GM21717 (cell line): ENCODE measurements around the gene ASB1.
"Not testable (repeated sequence)": the region's sequence is repeated elsewhere in the genome, so short reads cannot be mapped to it uniquely, and the experiment has no call there.

Source experiments
- ATAC-seq: cut with Tn5 transposase; IDR thresholded peaks from one replicate; pipeline ENCODE4 v1.9.1; 2021; ENCODE audit warnings: mild to moderate bottlenecking, moderate library complexity; ENCODE audit not compliant: unreplicated experiment

The ASB1 gene

DNA sequence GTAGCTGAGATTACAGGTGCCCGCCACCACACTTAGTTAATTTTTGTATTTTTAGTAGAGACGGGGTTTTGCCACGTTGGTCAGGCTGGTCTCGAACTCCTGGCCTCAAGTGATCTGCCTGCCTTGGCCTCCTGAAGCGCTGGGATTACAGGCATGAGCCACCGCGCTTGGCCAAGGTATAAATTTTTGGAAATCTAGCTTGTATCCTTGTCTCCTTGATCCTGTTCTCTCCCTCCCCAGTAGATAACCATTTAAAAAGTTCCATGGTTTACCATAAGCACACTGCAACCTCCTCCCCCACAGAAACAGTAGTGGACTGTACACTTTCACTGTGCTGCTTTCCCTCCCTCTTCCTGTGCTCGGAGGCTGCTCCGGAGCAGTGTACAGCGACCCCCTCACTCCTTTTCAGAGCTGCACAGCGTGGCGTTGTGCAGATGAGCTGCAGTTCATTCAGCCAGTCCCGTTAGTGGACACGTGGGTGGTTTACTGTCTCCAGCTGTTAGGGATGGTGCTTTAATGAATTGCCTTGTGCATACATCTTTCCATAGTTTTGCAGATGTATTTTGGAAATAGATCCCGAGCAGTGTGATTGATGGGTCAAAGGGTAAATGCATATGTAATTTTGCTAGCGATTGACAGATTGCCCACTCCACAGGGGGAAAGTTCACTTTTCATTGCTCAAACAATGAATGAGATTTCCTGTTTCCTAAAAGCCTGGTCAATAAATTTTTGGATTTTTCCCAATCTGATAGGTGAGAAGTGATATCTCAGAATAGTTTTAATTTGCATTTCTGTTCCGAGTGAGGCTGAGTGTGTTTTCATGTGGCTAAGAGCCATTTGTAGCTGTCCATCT, 14.8 kb downstream of the ASB1 start:
- no peak for ATAC-seq

DNA sequence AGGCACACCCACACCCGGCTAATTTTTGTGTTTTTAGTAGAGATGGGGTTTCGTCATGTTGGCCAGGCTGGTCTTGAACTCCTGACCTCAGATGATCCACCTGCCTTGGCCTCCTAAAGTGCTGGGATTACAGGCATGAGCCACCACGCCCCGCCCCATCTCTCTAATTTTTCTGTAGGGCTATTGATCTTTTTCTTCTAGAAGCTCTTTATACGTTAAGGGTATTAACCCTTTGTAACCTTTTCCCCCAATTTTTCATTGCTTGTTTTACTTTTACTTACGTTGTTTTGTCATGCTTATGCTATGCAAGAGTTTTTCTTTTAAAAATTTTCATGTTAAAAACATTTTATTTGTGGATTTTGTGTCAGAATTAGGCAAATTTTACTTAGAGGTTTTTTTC, 15.5 kb downstream of the ASB1 start:
- not testable (repeated sequence) for ATAC-seq

DNA sequence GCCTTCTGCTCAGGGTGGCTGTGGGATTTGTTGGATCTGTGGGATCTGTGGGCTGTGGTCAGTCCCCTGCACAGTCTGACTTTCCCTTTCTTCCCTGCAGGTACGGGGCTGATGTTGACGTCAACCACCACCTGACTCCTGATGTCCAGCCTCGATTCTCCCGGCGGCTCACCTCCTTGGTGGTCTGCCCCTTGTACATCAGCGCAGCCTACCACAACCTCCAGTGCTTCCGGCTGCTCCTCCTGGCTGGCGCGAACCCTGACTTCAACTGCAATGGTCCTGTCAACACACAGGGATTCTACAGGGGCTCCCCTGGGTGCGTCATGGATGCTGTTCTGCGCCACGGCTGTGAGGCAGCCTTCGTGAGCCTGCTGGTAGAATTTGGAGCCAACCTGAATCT, 17.5 kb downstream of the ASB1 start:
- ATAC-seq = no peak

DNA sequence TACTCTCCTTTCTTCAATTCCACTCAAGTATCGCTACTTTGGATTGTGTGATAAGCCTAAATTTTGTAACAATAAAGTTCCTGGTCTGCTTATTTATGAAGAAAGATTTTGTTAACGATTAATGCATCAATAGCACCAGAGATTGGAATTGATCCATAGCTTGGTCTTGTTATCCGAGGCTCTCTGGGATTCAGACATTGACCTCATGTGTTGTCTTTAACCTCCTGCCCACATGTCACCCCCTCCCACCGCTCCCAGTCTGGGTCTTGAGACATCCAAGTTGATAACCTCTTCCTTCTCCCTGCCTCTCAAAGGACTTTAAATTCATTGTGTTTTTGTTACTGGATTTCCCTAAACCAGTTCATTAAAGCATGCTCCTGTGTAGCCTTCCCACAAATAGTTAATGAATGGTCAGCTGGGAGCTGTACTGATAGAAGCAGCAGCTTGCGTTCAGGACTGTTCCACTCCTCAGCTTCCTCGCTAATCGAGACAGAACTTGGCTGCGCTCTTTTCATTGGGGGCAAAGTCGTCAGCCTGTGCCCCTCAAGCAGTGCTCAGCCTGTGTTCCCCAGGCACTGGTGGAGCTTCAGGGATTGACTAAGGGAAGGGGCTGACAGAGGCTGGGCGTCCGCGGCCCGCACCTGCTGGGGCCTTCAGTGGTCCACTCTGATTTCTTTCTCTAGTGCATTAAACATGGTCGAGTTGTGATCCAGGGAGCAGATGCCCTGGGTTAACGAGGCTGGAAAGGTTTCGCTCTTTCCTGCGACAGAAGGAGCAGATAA, 18.9 kb downstream of the ASB1 start:
- ATAC-seq = no peak

DNA sequence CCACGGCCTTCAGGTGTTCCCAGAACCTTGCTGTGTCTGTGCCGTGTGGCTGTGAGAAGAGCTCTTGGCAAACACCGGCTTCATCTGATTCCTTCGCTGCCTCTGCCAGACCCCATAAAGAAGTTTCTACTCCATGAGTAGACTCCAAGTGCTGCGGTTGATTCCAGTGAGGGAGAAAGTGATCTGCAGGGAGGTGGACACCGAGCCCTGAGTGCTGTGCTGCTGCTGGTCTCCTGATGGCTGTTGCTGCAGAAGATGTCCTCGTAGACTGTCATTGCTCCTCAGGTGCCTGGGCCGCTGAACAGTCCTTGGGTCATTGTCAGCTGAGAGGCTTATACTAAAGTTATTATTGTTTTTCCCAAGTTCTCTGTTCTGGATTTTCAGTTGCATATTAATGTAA, 19.6 kb downstream of the ASB1 start:
- no peak for ATAC-seq

DNA sequence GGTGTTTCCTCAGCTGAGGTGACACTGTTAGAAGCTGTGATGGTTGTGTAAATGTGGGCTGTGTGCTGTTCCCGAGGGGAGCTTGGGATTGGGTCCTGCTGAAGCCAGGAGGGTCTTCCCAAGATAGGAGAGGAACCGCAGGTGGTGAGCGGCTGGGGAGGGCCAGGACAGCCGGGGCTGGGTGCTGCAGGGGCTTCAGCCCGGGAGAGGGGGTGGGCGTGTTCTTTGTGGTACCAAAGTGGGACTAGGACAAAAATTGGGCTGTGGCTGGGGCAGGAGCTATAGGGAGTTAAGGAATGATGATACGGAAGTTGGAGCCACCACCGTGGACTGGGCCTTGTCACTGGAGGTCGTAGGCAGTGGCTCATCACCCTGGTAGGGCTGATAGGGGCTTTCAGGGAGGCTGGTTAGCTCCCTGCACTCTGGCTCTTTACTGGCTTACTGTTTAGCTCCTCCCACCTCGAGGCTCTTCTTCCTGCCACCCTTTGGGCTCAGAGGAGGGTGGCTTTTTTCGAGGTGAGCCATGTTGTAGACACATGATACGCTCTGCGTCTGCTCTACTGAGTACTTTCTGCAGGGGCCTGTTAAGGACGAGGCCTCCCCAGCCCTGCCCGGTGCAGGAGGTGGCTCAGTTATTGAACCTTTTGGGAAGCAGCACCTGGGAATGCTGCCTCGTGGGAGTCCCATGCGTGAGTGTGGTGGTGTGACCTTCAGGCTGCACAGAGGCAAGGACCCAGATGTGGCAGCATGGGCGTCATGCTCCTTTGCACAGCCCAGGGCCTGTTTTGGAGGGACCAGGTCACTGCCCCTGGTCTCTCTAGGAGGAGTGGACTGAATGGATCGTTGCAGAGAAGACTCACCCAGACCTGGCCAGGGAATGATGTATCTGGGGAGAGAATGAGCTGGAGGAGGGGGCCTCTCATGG, 21.6 kb downstream of the ASB1 start:
- no peak for ATAC-seq

DNA sequence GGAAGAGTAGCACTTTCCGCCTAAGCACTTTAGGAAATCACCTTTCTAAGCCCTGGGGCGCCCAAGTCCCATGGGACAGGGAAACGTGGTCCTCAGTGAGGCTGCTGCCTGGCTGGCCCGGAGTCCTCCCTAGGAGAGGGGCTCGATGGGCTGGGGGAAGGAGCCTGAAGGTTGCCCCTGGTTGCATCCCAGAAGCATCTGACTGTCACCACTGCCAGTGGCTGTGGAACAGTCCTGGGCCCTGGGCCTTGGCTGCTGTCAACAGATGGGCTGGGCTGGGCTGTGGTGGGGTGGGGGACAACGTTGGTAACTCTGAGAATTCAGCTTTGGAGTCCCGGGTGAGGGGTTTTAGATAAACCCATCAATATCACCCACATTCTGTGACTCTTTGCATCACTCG, 22.5 kb downstream of the ASB1 start:
- ATAC-seq = no peak

DNA sequence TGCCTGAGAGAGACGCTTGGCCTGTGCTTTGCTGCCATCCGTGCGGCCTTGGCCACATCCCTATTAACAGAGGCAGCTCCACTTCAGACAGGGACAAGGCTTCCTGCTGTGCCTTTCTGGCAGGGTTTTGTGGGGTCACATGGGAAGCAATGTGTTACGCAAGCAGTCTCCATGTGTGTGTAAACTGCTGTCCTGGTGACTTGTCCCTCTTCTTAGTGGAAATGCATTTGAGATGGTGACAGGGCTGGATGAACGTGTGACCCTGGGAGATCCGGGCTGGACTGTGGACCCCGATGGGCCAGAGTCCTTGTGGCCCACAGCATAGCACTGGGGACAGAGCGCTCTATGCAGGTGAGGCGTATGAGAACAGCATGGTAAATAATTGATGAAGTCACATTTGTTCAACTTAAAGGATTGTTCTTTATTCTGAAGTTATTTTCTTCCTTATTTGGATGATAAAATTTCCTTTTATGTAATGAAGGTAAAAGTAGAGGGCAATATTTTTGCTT, 23.2 kb downstream of the ASB1 start:
- ATAC-seq = no peak

DNA sequence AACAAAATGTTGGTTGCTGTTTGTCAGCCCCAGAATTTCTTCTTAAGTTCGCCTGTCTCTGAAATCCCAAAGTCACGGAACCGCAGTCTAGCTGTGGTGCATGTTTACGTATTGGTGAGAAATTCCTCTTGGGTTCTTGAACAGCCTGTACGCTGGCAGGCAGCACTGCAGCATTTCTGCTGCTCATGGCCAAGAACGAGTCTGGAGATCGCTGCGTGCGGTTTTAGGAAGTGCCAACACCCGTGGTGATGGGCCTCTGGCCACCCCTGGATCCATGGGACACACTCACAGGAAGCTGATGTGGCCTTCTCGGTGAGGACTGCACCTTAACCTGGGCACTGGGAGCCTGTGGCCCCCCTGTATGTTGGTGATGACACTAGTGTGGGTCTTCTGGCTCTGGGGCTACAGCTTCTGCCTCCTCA, 23.7 kb downstream of the ASB1 start:
- ATAC-seq = no peak

DNA sequence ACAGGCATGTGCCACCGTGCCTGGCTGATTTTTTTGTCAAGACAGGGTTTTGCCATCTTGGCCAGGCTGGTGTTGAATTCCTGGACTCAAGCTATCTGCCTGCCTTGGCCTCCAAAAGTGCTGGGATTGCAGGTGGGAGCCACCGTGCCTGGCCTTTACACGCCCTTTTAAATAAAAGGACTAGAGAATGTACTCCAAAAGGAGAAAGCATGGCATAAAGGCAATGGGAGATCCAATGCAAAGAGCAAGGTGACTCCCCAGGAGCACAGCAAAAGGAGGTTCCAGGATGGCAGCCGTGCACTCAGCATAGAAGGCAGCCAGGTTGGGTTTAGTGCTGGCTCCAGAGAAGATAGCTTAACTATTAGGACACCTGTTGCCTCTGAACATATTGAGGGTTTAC, 27.1 kb downstream of the ASB1 start:
- ATAC-seq = no peak

DNA sequence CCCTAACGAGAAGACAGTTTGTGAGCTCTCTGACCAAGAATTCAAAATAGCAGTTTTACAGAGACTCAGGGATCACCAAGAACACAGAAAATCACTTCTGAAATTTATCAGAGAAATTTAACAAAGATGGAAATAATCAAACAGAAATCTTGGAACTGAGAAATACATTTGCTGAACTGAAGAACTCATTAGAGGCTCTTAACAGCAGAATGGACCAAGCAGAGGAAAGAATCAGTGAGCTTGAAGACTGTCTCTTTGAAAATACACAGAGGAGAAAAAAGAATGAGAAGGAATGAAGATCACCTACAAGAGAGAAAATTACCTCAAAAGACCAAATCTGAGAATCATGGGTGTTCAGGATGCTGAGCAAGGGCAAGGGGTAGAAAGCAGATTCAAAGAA, 29.7 kb downstream of the ASB1 start:
- no peak for ATAC-seq

DNA sequence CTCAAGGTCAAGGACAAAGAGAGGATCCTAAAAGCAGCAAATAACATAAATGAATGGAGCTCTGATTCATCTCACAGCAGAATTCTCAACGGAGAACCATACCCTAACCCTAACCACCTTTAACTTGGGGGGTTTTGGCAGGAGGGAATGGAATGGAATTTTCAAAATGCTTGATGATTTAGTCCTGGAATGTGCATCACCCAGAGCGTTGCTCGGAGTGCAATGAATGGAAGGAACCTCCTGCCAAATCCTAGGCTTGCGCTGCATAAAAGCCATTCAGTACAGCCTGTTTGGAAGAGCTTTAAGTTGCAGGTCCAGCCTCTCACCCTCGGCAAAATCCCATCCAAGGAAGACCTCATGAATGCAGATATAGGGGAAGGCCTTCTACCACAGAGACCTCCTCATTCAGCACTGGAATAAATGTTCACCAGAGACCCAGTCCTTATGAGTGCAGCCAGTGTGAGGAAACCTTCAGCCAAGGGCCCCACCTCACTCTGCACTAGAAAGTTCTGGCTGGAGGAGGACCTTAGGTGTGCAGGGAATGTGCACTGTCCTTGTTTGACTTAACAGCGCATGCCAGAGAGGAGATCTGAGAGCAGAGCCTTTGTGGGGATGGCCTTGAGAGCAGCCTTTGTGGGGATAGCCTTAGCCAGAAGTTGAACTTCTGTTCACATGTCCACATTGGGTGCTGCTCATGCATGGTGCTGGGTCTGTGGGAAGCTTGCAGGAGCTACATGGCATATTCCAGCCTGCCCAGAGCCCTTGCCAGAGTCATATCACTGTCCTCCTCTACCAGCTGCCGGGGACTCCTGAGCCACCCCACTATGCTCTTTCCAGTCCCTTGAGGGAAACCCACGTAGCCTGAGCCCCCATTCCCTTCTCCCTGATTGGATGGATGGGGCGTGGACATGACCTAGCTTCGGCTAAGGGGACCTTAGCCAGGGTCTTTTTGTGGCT, 30.5 kb downstream of the ASB1 start:
- no peak for ATAC-seq

DNA sequence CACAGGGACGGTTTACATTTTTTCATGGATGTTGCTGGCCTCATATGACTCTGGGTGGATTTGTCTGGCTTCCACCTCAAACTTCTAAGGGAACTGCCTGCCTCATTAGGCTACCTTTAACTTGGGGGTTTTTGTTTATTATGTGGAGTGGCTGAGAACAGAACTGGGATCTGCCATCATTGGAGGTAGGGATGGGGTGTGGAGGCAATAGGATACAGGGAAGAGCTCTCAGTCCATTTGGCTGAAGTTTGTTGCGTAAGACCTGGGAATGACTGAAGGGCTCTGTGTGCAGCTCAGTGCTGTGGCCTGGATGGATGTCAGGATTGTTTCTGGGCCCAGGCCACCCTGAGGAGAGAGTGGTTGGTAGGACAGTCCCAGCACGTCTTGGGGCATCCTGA, 31.2 kb downstream of the ASB1 start:
- no peak for ATAC-seq

DNA sequence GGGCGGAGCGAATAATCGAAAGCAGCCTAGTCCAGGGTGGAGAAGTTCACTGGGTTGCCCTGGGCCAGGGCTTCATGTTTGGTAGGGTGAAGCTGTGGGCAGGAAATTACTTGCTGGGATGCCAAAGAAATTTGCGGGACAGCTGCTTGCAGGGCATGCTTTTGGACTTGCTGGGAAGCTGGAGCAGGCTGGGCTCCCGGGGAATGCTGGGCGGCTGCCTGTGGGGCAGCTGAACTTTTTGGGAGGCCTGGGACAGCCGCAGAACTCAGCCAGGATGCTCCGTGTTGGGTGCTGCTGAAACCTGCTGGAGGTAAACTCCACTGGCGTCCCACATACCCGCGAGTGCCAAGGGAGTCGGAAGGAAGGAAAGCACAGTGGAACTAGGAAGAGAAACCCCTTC, 31.9 kb downstream of the ASB1 start:
- ATAC-seq = no peak

DNA sequence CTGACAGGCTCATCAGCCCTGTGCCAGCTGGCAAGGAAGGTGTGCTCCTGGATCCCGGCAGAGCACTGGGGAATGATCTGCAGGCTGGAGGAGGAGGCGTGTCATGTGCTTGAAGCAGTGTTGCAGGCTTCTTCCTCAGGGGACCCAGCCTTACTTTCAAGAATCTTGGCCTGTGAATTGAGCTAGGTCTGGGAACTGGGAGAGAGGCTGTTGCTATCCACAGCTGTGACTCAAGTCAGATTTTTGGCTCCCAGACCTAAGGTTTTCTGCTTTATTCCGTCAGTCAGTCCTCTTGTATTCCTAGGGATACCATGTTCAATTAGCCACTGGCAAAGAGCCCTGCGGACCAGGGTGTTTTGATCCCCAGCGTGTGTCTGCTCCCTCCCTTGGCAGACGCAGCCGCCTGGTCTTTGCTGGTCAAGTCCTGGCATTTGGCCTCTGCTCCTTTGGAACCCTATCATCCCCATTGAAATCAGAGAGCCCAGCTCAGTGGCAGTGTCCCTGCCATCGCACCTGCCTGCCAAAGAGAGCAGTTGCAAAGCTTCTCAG, 32.4 kb downstream of the ASB1 start:
- no peak for ATAC-seq

DNA sequence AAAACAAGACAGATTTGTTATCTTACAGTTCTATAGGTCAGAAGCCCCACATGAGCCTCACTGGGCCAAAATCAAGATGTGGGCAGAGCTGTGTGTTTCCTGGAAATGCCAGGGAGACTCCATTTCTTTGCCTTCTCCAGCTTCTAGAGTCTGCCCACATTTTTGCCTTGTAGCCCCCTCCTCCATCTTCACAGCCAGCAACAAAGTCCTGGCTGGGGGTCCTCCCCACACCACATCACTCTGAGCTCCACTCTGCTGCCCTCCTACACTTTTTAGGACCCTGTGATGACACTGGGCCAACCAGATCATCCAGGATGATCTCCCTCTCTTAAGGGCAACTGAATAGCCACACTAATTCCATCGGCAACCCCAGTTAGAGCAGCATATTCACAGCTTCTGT, 34.3 kb downstream of the ASB1 start:
- ATAC-seq = no peak

DNA sequence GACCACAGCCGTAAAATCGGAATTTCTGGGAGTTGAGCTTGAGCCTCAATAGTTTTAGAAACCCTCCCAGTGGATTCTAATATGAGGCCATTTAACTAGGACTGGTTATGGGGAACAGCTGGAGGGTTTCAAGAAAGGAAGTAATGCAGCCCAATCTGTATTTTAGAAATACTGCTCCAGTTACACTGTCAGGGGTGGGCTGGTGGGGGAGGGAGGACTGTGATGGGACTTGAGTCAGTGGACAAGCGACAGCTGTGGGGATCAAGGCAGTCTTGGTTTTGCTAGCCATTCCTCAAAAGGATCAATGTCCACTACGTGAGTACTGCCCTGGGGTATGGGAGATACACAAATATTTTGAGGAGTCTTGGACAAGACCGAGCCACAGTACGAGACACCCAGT, 34.8 kb downstream of the ASB1 start:
- ATAC-seq = no peak

DNA sequence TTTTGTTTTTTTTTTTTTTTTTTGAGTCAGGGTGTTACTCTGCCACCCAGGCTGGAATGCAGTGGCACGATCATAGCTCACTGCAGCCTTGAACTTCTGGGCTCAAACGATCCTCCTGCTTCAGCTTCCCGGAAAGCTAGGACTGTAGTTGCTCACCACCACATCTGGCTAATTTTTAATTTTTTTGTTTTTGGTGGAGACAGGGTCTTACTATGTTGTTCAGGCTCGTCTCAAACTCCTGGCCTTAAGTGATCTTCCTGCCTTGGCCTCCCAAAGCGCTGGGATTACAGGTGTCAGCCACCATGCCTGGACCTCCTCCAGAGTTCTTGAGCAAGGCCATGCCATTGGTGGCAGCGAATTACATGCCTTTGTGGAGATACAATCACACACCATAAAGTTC, 35.2 kb downstream of the ASB1 start:
- no peak for ATAC-seq

DNA sequence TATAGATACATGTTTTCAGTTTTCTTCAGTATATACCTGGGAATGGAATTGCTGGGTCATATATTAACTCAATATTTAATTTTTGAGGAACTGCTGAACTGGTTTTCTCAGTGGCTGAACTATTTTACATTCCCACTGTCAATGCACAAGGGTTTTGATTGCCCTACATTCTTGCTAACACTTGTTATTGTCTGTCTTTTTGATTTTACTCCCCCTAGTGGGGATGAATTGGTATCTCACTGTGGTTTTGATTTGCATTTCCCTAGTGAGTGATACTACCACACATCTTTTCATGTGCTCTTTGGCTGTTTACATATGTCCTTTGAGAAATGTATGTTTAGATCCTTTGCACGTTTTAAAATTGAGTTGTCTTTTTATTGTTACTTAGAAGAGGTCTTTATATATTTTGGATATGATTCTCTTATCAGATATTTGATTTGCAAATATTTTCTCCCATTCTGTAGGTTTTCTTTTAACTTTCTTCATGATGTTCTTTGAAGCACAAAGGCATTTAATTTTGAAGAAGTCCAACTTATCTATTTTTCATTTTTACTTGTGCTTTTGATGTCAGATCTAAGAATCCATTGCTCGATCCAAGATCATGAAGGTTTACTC, 36.2 kb downstream of the ASB1 start:
- ATAC-seq = no peak
